ENCODE data around the gene CNTNAP5. TPM values are rescaled to one million over a fixed set of nuclear protein-coding genes. Genes with fewer than 3 reads are reported as not detected.

The CNTNAP5 gene
- total RNA-seq, 1 donor from 2014 or later, result 41.0 TPM

DNA sequence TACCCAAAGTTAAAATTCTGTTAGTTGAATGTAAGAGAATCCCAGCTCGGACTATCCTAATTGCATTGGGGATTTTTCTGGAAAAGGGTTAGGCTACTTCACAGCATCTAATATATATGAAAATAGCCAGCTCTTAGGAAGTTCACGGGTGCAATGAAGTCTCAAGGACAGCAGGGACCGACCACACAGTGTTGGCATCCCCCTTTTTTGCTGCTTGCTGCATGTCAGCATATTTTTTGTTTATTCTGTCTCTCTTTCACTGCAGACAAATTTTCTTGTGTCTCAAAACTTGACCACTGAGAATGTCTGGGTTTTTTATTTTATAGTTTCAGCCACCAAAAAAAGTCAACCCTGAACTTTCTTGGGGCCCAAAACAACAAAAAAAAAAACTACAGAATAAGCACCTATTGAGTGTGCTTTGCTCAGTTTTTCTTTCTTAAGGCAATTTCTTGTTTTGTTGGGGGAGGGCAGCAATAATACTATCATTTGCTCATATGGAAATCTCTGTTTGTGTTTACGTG is 535.6 kb downstream of the CNTNAP5 start:
- DNase-seq, result no peak

- DNase-seq, result no peak
These were observed 536.4 kb downstream of the CNTNAP5 start for GRCh38 chr2:124561486-124561885.

DNA sequence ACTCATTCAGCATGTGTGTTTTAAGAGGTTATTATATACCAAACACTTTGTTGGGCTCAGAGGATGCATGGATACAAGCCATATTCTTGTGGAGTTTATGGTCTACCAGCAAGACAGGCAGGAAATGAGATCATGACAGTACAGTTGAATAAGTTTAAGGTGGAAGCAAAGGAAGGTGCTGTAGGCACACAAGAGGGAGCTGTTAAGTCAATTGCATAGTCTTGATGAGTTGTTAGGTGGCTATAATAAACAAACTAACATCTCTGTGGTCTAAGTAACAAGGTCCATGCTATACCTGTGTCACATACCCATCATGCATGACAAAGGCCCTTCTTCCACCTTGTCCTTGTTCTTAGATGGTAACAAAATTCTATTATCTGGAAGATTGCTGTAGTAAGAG is 538.3 kb downstream of the CNTNAP5 start:
- DNase-seq, result no peak

- DNase-seq, result no peak
These were observed 541.5 kb downstream of the CNTNAP5 start for GRCh38 chr2:124566518-124566970.

DNA sequence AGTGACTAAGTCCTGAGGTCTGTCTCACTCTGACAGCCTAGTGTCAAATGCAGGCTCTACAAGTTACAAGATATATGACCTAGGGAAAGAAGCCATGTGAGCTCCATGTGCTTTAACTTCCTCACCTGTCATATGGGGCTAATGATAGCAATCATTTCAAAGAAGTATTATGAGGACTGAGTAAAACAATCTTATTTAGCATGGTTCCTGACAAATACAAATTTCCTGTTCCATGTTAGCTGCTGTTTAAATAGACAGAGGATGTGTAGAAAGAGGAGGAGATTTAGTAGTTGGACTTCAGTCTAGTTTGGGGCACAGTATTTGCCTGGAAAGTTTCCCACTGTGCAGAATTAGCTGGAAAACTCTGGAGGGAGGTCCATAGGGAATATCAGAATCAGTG is 545.8 kb downstream of the CNTNAP5 start:
- no peak for DNase-seq

DNA sequence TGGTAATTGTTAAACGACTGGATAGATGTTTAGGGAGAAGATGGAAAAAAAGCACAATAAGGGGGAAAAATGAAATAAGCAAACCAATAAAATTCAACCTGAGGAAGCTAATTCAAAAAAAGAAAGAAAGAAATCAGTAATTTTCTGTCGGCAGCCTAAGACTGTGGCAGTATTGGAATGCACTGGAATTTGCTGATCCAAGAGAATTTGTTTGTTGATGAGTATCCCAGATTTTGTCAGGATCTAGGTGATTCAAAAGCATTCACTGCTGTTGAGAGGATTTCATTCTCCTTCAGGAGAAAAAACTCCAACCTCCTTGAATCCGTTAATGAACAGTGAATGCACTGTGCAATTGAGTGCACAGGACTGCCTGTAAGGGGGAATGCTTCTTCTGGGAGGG is 546.7 kb downstream of the CNTNAP5 start:
- no peak for DNase-seq

DNA sequence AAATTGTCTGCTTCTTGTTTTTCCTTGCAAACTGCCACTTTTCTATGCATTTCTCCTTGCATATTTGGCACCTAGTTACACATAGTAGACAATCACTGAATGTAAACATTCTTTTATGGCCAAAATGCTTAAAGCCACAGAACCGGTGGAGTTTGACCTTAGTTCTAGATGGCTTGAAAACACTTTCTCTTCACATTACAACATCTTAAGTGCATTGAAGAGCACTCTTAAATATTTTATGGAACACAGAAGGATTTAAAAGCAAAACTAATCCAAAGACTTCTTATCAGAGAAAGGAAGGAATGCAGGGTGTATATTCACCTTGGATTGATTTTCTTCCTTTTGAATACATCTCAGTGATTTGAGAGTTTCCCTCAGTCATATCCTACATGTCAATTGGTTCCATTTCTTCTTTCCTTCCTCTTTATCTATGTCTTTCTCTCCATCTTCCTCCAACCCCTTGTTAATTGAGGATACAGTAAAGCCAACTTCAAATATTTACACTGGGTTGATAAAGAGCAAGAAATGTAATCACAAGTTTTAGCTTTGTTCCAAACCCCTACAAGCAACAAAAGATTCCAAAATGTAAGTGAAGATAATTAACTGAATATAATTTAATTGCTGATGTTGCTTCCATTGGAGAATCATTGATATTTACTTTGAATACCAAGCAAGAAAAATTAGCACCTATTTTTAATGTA is 548.0 kb downstream of the CNTNAP5 start:
- no peak for DNase-seq

DNA sequence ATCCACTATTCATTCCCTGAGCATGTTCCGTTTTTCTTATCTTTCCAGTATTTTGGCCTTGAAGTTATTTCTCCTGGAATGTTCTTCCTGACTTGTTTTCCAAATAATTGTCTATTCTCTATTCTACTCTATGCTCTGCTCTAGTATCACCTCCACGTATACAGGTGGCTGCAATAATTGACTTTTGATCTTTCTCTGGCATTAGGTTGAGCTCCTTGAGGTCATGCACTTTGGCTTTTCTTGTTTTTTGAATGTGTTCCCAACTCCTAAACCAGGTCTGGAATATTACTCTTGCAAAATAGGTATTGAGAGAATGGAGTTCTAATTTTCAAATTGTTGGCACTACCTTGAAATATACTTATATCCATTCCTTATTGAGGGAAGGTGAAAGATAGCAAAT is 550.4 kb downstream of the CNTNAP5 start:
- no peak for DNase-seq

GRCh38 chr2:124580263-124580662 is 555.2 kb downstream of the CNTNAP5 start:
- DNase-seq, result no peak

- no peak for DNase-seq
These were observed 557.3 kb downstream of the CNTNAP5 start for GRCh38 chr2:124582387-124582786.

GRCh38 chr2:124584615-124585014 is 559.5 kb downstream of the CNTNAP5 start:
- DNase-seq, result no peak

- no peak for DNase-seq
These were observed 560.2 kb downstream of the CNTNAP5 start for GRCh38 chr2:124585277-124585676.

DNA sequence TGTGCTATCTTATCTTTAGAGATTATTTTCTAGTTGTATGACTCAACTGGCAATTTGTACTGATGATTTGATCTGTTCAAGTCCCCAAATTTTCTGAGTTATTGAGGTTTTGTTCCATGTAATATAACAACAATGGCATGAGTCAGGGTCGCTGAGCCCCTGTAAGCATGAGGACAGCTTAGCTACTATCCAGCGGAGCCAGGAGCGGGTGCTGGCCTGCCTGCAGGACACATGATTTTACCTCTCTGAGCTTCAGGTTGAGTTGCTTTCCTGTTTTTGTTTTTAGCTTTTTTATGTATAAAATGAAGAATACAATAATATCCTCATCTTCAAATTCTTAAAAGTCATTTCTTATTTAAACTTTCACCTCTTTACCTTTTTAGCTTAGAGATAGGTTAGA is 561.1 kb downstream of the CNTNAP5 start:
- no peak for DNase-seq

DNA sequence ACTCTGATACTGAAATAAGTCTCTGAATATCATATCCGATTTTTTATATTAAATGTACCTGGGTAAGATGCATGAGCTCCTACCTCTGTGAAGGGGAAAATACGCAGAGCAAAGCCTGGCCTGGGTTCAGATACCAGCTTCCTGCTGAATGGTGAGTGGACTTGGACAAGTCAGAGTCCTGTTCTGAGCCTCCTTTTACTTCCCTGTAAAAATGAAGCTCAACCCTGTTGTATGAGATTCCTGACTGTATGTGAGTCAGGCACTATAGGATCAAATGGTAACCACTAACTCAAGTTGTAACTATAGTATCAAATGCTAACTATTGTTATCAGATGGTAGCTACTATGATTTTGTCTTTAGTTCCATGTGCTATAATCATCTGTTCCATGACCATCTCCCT is 561.7 kb downstream of the CNTNAP5 start:
- no peak for DNase-seq

GRCh38 chr2:124589971-124590370 is 564.9 kb downstream of the CNTNAP5 start:
- DNase-seq, result no peak

DNA sequence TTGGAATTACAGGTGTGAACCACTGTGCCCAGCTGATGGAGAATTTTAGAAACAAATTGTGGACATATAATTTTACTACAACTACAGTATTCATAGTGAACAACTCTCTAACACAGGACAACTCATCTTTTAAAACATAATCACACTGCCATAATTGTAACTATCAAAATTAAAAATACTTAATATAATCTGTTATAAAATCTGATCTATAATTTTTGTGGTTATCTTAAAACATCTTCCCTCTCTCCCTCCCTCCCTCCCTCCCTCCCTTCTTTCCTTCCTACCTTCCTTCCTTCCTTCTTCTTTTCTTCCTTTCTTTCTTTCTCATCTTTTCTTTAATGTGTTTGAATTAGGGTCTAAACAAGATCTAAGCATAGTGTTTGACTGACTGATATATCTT is 577.7 kb downstream of the CNTNAP5 start:
- DNase-seq, result no peak

DNA sequence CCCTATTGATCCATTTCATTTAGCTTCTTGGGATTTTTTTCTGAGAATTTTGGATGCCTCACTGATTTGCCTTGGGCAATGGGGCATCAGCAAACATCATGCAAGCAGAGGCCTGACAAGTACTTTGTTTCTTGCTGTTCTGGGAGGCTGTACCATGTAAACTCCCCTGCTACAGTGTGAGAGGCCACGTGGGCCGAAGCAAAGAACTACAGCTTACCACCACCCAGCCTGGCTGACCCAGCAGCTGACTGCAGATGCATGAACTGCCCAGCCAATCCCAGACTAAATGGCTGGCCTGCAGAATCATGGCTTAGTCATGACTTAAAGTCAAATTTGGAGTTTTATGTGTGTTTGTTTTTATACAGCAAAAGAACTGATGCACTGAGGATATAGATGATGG is 579.9 kb downstream of the CNTNAP5 start:
- no peak for DNase-seq

DNA sequence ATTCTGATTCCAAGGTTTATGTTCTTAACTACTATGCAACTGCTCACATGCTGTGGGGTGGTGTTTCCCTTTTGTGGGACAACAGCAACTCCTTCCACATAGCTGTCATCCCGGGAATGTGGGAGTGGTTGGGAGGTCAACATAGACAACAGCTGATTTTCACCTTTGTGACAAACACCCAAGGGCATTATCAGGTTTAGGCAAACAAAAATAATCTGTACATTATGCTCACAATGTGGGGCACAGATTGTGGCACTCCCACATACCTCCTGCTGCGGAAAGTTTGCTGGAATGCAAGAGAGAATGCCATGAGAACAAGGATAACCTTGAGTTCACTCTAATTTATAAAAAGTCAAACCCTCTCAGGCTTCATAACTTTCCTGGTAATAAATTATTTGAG is 582.6 kb downstream of the CNTNAP5 start:
- DNase-seq, result no peak

DNA sequence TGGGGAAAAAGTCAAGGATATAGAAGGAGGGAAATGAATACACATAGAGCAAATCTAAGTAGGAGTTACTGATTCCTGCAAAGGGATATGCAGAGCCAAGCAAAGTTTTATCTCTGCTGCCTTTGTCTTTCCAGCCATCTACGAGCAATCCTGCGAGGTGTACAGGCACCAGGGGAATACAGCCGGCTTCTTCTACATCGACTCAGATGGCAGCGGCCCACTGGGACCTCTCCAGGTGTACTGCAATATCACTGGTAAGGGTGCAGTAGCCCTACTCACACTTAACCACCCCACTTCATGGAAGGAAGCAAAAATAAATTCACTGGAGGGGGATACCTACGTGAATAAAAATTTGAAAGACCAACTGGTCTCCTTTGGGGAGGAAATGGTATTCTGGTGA is 584.6 kb downstream of the CNTNAP5 start:
- DNase-seq, result no peak

GRCh38 chr2:124610141-124610540 is 585.1 kb downstream of the CNTNAP5 start:
- DNase-seq, result no peak

DNA sequence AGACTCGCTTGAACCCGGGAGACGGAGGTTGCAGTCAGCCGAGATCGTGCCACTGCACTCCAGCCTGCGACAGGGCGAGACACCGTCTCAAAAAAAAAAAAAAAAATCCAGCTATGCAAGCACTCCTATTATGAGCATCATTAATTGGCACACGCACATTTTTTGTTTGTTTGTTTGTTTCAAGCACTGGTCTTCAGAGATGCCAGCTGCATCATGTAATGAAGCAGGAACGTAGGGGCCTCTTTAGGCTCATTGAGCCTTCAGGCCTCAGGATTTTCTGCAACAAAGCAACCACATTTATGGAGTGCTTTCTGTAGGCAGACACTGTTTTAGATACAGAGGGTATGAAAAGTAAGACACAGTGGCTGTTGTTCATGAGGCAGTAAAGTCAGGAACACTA is 585.8 kb downstream of the CNTNAP5 start:
- DNase-seq, result no peak

DNA sequence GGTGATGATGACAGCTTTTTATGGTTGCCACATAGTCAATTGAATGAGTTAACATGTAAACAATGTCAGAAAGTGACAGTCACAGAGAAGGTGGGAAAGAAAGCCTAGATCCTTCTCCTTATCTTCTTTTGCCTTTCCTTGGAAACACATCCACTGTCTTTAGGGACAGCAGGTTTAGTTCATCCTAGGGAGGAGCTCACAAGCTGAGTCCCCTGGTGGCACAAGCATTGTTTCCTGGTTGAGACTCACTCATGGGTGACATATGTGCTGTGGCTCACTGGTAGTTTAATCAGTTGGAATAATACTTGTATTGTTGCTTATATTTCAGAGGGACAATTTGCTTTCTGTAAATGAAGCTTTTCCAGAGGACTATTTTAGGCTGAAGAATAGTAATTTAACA is 598.5 kb downstream of the CNTNAP5 start:
- no peak for DNase-seq

DNA sequence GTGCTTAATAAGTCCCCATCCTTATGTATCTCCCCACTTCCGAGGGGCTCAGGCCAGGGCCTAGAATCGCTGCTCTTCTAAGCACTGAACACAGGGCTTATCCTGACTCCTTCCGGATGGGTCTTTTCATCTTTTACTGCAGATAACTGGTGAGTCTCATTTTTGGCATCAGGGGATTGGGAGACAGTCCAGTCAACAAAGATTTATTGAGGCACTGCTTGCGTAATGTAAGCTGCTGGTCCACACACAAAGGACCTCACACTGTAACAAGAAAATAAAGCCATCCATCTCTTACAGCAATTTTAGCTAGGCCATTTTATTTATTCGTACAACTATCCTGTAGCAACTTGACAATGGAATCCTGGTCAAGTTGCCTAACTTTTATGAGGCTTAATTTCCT is 600.5 kb downstream of the CNTNAP5 start:
- no peak for DNase-seq

- no peak for DNase-seq
These were observed 601.9 kb downstream of the CNTNAP5 start for GRCh38 chr2:124626993-124627392.

DNA sequence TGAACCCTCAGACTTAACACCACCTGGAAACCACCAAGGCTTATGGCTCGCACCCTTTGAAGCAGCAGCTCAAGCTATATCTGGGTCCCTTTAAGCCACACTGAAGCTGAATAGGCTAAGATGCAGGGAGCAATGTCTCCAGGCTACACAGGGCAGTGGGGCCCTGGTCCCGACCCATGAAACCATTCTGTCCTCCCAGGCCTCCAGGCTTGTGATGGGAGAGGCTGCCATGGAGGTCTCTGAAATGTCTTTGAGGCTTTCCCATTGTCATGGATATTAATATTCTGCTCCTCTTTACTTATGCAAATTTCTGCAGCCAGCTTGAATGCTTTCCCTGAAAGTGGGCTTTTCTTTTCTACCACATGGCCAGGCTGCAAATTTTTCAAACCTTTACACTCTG is 608.7 kb downstream of the CNTNAP5 start:
- DNase-seq, result no peak
